ENCODE results near the gene MTX1.

DNA sequence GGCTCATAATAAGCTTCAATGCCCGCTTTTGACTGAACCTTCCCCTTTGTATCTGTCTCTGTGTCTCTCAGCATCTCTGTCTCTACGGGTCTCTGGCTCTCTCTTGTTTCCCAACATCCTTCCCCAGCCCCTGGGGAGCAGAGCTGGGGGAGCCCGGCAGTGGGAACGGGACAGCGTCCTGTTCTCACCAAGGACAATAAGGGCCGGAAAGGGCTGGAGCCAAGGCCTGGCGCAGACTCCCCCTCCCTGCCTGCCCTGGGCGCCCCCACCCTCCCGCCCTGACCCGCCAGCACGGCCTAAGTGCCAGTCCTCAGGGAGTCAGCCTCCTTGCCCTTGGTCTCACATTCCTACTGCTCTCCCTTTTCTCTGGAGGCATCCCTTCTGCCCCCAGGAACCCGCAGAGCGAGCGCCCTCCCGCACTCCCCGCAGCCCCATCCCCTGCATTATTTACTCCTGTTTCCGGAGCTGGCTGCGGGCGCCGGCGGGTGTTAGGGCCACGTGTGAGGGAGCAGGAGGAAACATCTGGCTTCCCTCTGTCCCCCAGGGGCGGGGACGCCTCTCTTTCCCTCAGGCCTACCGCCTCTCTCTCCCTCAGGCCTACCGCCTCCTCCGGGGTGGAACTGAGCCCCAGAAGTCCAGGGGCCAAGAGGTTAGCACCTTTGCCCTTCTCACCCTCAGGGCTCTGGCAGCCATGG is 41.9 kb upstream of the MTX1 start:
- no peak for TF ChIP-seq POLR2A (IDR thresholded peaks at IDR 0.05)
- TF ChIP-seq, protein P1, sequence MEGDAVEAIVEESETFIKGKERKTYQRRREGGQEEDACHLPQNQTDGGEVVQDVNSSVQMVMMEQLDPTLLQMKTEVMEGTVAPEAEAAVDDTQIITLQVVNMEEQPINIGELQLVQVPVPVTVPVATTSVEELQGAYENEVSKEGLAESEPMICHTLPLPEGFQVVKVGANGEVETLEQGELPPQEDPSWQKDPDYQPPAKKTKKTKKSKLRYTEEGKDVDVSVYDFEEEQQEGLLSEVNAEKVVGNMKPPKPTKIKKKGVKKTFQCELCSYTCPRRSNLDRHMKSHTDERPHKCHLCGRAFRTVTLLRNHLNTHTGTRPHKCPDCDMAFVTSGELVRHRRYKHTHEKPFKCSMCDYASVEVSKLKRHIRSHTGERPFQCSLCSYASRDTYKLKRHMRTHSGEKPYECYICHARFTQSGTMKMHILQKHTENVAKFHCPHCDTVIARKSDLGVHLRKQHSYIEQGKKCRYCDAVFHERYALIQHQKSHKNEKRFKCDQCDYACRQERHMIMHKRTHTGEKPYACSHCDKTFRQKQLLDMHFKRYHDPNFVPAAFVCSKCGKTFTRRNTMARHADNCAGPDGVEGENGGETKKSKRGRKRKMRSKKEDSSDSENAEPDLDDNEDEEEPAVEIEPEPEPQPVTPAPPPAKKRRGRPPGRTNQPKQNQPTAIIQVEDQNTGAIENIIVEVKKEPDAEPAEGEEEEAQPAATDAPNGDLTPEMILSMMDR (IDR thresholded peaks at IDR 0.05): no peak

All from testis (tissue), 2 donors.